HepG2 (cell line): Measurements from ENCODE around the gene DIRAS1. TPM values are rescaled to one million over a fixed set of nuclear protein-coding genes. Genes with fewer than 3 reads are reported as not detected.

Source experiments
- ATAC-seq: fragments of 200-7000 bp; cut with Tn5 transposase; 3 replicates; pipeline ENCODE4 v1.9.1; 2020; ENCODE audit warnings: mild to moderate bottlenecking, moderate library complexity
- BruUV-seq: library from RNA; stranded (reverse); fragments of 400-500 nt; replicated peaks from 2 replicates; lab custom pipeline; 2021; lab: Mats Ljungman, UMichigan
- CTCF ChIA-PET: fragments of 300-600 bp; formaldehyde crosslinking; extraction: SDS; loops from one replicate; lab custom pipeline; 2021; ENCODE audit warnings: low total read pairs, inconsistent platforms, low intra/inter-chr PET ratio; lab: Yijun Ruan, JAX
- POLR2A ChIA-PET: fragments of 350-600 bp; sonication (Branson Sonifier 250); formaldehyde crosslinking; loops from one replicate; lab custom pipeline; 2020; ENCODE audit warnings: antibody characterized with exemption, inconsistent platforms; lab: Yijun Ruan, JAX
- DNase-seq: peaks from one replicate; pipeline ENCODE4 v3.0.0-alpha.2; 2015; ENCODE audit warnings: low spot score
- FAIRE-seq: peaks from 3 replicates; lab custom pipeline; 2011; peaks lifted over from hg19 to GRCh38; lab: Jason Lieb, UNC
- H2AFZ ChIP-seq: one replicate; pipeline ENCODE4 v1.6.1; 2011; ENCODE audit warnings: low read length, inconsistent platforms
- H3K27ac ChIP-seq: fragments of 300-600 bp; 3 replicates; pipeline ENCODE4 v1.8.0; 2011; ENCODE audit warnings: mixed run types, mild to moderate bottlenecking, mixed read lengths, low read length, inconsistent platforms; ENCODE audit not compliant: insufficient read depth; ENCODE audit errors: extremely low read length
- H3K27me3 ChIP-seq, 2 experiments: fragments of 200-600 bp in 1 of 2; 2 replicates in 1 of 2; 3 replicates in 1 of 2; pipeline versions ENCODE4 v1.6.0 to v1.8.0; 2011; ENCODE audit warnings: low read length in 2 of 2, mild to moderate bottlenecking in 2 of 2, moderate library complexity in 2 of 2, inconsistent platforms in 1 of 2; ENCODE audit not compliant: insufficient read depth in 2 of 2, control insufficient read depth in 1 of 2
- H3K36me3 ChIP-seq, 2 experiments: fragments of 200-600 bp in 1 of 2; replicated peaks in 1 of 2; 2 replicates in 1 of 2; 3 replicates in 1 of 2; pipeline versions ENCODE4 v1.5.1 to v1.8.0; 2011; ENCODE audit warnings: low read length in 2 of 2, inconsistent platforms in 1 of 2; ENCODE audit not compliant: insufficient read depth in 2 of 2, control insufficient read depth in 1 of 2
- H3K4me1 ChIP-seq: 2 replicates; pipeline ENCODE4 v1.5.1; 2012; ENCODE audit warnings: low read length, inconsistent platforms; ENCODE audit not compliant: insufficient read depth
- H3K4me2 ChIP-seq: 2 replicates; pipeline ENCODE4 v1.6.0; 2011; ENCODE audit warnings: low read depth, low read length, inconsistent platforms
- H3K4me3 ChIP-seq, 3 experiments: fragments of 200-600 bp in 1 of 3; sonication (generic), shearing (Covaris generic) in 1 of 3; replicated peaks in 1 of 3; 2 replicates each; pipeline ENCODE4 v1.5.1; 2011 to 2016; ENCODE audit warnings: low read length in 3 of 3, inconsistent platforms in 2 of 3, low read depth in 2 of 3, mild to moderate bottlenecking in 2 of 3, control low read depth in 1 of 3, mixed read lengths in 1 of 3; ENCODE audit not compliant: insufficient read depth in 1 of 3
- H3K79me2 ChIP-seq: one replicate; pipeline ENCODE4 v1.6.1; 2011; ENCODE audit warnings: low read length, inconsistent platforms; ENCODE audit not compliant: insufficient read depth
- H3K9ac ChIP-seq: 2 replicates; pipeline ENCODE4 v1.6.0; 2011; ENCODE audit warnings: mild to moderate bottlenecking, low read depth, low read length, inconsistent platforms; ENCODE audit not compliant: insufficient read depth
- H3K9me3 ChIP-seq: 2 replicates; pipeline ENCODE4 v1.5.1; 2012; ENCODE audit warnings: mild to moderate bottlenecking, low read length
- H4K20me1 ChIP-seq: 2 replicates; pipeline ENCODE4 v1.6.0; 2011; ENCODE audit warnings: inconsistent platforms, mild to moderate bottlenecking, low read length, moderate library complexity; ENCODE audit not compliant: insufficient read depth
- KDM5A ChIP-seq: fragments of 200-600 bp; sonication (generic); IDR thresholded peaks from 2 replicates; pipeline ENCODE4 v1.7.0; 2018; ENCODE audit warnings: antibody characterized with exemption, mild to moderate bottlenecking, low read length, borderline replicate concordance
- RBAK ChIP-seq: sonication (generic); formaldehyde crosslinking; IDR thresholded peaks from 2 replicates; pipeline ENCODE4 v1.5.1; 2020; ENCODE audit warnings: mild to moderate bottlenecking, missing genetic modification reagents
- ZMYM3 ChIP-seq: sonication (generic); formaldehyde crosslinking; IDR thresholded peaks from 2 replicates; pipeline ENCODE4 v1.5.1; 2020; ENCODE audit warnings: mild to moderate bottlenecking, missing genetic modification reagents
- WGBS: methylation state at CpG from one replicate; pipeline ENCODE4 v1.1.6; 2017; ENCODE audit warnings: low lambda C conversion rate; 5-methylcytosine and 5-hydroxymethylcytosine counted together
- in situ Hi-C: cut with HindIII; loops from 2 replicates; pipeline ENCODE4 v1.10.0; 2017; ENCODE audit warnings: low pct_unique_long_range_greater_than_20kb; ENCODE audit not compliant: extremely low pct_ligation_motif_present
- intact Hi-C: fragments of 100-400 bp; cut with micrococcal nuclease; formaldehyde crosslinking; loops from one replicate; pipeline ENCODE4 v1.10.0; 2022; ENCODE audit not compliant: unreplicated experiment
- polyA plus RNA-seq, 8 experiments: library from polyadenylated mRNA; depleted of rRNA in 3 of 8; stranded (reverse) in 7 of 8; unstranded in 1 of 8; fragments of >200 nt; fragmentation: Illumina TruSeq in 4 of 8; extraction: Trizol in 4 of 8; gene quantifications; 2 replicates each; pipeline versions ENCODE4 v1.2.1 to v1.2.3, GENCODE V29; 2011 to 2016; ENCODE audit warnings: low read depth in 4 of 8, missing spikeins in 1 of 8, mixed read lengths in 1 of 8; ENCODE audit not compliant: insufficient read depth in 1 of 8
- total RNA-seq, 5 experiments: library from RNA; depleted of rRNA; stranded (reverse); fragments of >200 nt; fragmentation: Illumina TruSeq; extraction: Trizol; gene quantifications; 2 replicates each; pipeline ENCODE4 v1.2.3, GENCODE V29; 2016; ENCODE audit warnings: low read depth in 1 of 5
- TF ChIP-seq, protein P1 (sequence below): sonication (generic); formaldehyde crosslinking; IDR thresholded peaks from 2 replicates; pipeline ENCODE4 v1.8.1; 2023; ENCODE audit warnings: mild to moderate bottlenecking, missing genetic modification reagents

The DIRAS1 gene
- total and polyA plus RNA-seq, 2 of the 13 experiments (the other 11 are each of a cell fraction or from before 2014, with no cell fraction given): 0.97 to 1.8 TPM

DNA sequence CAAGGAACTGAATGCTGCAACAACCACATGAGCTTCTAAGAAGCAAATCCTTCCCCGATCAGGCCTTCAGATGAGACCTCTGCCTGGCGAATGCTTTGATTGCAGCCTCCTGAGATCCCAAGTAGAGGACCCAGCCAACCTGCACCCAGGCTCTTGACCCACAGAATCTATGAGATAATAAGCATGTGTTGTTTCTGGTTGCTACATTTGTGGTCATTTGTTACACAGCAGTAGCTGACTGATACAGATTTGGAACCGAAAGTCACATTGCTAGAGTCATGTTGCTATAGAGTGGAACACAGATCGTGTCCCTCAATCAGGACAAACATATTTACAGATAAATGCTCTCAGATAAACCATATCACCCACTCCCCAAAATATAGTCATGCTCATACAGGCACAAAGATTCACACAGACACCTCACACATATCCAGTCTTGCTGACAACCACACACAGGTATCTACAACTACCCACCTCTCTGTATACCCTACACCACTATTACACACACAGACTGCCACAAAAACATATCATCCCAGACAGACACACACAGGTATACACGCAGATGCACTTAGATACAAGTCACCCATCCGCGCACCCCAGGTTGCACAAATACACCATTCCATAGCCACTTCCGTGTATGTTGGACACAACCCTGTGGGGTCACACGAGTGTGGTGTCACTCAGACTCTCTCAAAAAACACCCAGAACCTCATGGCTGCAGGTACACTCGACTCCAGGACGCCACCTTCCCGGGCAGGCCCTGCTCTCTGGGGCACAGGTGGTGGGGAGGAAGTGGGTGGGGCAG lies 5.5 kb downstream of the DIRAS1 start:
- Histone ChIP-seq H3K9ac (no peak overlapping the region), H3K4me1 (peaks cover 10% of the 10 kb centered on the region), H3K27ac (no peak overlapping the region), H3K4me2 (no peak overlapping the region), H3K79me2 (no peaks in the 10 kb centered on the region), H4K20me1 (no peaks in the 10 kb centered on the region), H3K4me3 (no peak overlapping the region), H3K36me3 (no peaks in the 10 kb centered on the region), H3K27me3 (peaks cover 6 to 45% of the 10 kb centered on the region in 2 experiments; a peak in 4 of 5 replicates), H3K9me3 (peaks cover 8% of the 10 kb centered on the region), H2AFZ (no peak overlapping the region)
- DNase-seq (no peak), FAIRE-seq (no peak), ATAC-seq (no peak)
- BruUV-seq: no TSS peak
- in situ Hi-C loops: no loop called here
- ChIA-PET POLR2A (no interaction called here), CTCF (no interaction called here)
- TF ChIP-seq, protein P1, sequence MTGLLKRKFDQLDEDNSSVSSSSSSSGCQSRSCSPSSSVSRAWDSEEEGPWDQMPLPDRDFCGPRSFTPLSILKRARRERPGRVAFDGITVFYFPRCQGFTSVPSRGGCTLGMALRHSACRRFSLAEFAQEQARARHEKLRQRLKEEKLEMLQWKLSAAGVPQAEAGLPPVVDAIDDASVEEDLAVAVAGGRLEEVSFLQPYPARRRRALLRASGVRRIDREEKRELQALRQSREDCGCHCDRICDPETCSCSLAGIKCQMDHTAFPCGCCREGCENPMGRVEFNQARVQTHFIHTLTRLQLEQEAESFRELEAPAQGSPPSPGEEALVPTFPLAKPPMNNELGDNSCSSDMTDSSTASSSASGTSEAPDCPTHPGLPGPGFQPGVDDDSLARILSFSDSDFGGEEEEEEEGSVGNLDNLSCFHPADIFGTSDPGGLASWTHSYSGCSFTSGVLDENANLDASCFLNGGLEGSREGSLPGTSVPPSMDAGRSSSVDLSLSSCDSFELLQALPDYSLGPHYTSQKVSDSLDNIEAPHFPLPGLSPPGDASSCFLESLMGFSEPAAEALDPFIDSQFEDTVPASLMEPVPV: no peak
- TF ChIP-seq RBAK (CRISPR knock-in tag): peak; percentile 98
- TF ChIP-seq KDM5A: no peak
- TF ChIP-seq ZMYM3 (CRISPR knock-in tag): peak; percentile 24; the same call in 1 of the 2 replicates
- intact Hi-C loops: no loop called here
- WGBS: 58% methylated on average over 9 of the region's 12 CpGs
